Bronchial epithelial cell (primary cell): ENCODE results near the gene MIER1. TPM values are rescaled to one million over a fixed set of nuclear protein-coding genes. Genes with fewer than 3 reads are reported as not detected.

ENCODE experiments used
- DNase-seq: peaks from one replicate; pipeline ENCODE4 v3.0.0-alpha.2; 2010; ENCODE audit warnings: low read depth
- FAIRE-seq: peaks from 2 replicates; lab custom pipeline; 2011; peaks lifted over from hg19 to GRCh38; lab: Jason Lieb, UNC
- H3K27me3 ChIP-seq: 2 replicates; pipeline ENCODE4 v1.5.1; 2011; ENCODE audit warnings: low read length; ENCODE audit not compliant: control insufficient read depth, insufficient read depth
- H3K36me3 ChIP-seq: 2 replicates; pipeline ENCODE4 v1.5.1; 2011; ENCODE audit warnings: low read length; ENCODE audit not compliant: control insufficient read depth, insufficient read depth
- H3K4me3 ChIP-seq: 2 replicates; pipeline ENCODE4 v1.5.1; 2011; ENCODE audit warnings: mild to moderate bottlenecking, low read depth, low read length, control low read depth
- CTCF ChIP-seq: IDR thresholded peaks from 2 replicates; pipeline ENCODE4 v1.5.1; 2011; ENCODE audit warnings: mild to moderate bottlenecking, moderate library complexity, low read length, control low read depth, inconsistent platforms; ENCODE audit not compliant: insufficient read depth, severe bottlenecking
- total RNA-seq: library from RNA; depleted of rRNA; stranded (reverse); fragments of >200 nt; gene quantifications from 2 replicates; pipeline ENCODE4 v1.2.1, GENCODE V29; 2014

Gene MIER1
- total RNA-seq, 1 donor from 2014 or later: 16.8 TPM

GRCh38 chr1:67031859-67032247 is 107.1 kb downstream of the MIER1 start:
- Histone ChIP-seq H3K36me3 (peaks cover 2% of the 10 kb centered on the region), H3K27me3 (no peaks in the 10 kb centered on the region), H3K4me3 (no peak overlapping the region)
- FAIRE-seq (no peak), DNase-seq (no peak)
- TF ChIP-seq CTCF: no peak

Other genes starting within 250 kb of the MIER1 start
- gene DYNLT5, start 172.5 kb upstream of the MIER1 start, total RNA-seq: not detected in 2 replicates
- not detected in 2 replicates for gene INSL5, start 123.7 kb upstream of the MIER1 start, total RNA-seq
- gene DNAI4, start 134 bp upstream of the MIER1 start, total RNA-seq: 1.3 and 4.6 TPM in 2 replicates
- gene SLC35D1, start 129.2 kb downstream of the MIER1 start, total RNA-seq: 9.5 and 13.3 TPM in 2 replicates
- gene C1orf141, start 210.0 kb downstream of the MIER1 start, total RNA-seq: not detected in 2 replicates
- 0.13 TPM in 1 of 2 replicates, not detected in the other for gene IL23R, start 241.5 kb downstream of the MIER1 start, total RNA-seq